ENCODE data around the gene CCHCR1.
A peak's percentile ranks its signal among the peaks of the same experiment; 100 is the strongest.
"Not testable (repeated sequence)": the region's sequence is repeated elsewhere in the genome, so short reads cannot be mapped to it uniquely, and the experiment has no call there.

CCHCR1 gene

DNA sequence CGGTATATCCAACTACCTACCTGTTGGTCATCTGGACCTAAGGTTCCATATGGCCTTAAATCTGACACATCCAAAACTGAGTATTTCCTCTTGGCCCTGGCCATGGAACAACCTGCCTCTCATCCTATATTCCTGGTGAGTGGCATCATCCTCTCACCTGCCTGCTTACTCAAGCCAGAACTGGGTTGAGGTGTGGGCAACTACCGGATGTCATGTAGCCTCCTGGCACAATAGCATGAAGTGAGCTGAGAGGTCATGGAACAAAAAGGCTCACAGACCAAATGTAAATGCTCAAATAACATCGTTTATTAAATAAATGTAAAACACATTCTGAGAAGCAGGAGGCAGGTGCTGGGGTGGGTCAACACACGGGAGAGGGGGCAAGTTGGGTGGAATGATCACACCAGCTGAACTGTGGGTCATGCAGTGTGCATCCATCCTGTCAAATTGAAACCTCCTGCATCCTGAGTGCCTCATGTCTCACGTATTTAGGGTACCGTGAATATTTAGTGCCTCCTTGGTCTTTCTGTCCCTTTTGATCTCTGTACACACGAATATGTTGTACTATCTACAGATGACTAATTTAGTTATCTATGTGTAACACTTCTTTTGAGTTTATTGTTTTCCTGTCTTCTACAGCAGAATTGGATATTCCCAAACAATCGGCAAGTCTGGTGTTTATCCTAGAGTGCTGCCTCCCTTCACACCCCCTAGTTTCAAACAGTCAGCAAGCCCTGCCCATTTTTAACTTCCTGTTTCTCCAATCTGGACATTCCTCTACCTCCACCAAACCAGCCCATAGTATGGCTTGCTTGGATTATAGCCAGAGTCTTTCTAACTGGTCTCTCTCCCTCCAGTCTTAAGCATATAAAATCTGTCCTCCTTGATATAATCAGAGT is 20.8 kb upstream of the CCHCR1 start:
- in situ Hi-C loops (cut with HindIII; ENCODE audit: low pct_unique_long_range_greater_than_20kb, low sequenced_read_pairs): no loop called here
- no peak for TF ChIP-seq JUND (IDR thresholded peaks at IDR 0.05; ENCODE audit: low read depth)
- no peak for DNase-seq (ENCODE audit: low read depth in 1 of 2, low spot score in 1 of 2)

DNA sequence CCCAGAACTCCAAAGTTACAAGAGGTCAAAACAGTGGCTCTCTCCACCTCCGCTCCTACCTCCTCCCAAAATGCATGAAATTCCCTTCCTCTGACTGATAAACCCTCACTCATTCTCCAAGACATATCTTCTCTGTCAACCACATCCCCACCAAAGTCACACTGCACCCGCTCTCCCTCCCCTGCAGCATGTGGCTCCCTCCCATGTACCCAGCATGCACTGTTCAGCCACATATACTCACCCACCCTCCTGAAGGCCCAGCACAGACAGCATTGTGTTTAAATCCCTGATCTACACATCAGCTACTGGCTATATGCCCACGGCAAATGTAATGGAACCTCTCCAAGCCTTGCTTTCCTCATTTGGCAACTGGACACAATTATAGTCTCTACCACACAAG is 18.4 kb upstream of the CCHCR1 start:
- no peak for TF ChIP-seq JUND (IDR thresholded peaks at IDR 0.05; ENCODE audit: low read depth)
- DNase-seq (ENCODE audit: low read depth in 1 of 2, low spot score in 1 of 2): no peak
- in situ Hi-C loops (cut with HindIII; ENCODE audit: low pct_unique_long_range_greater_than_20kb, low sequenced_read_pairs): no loop called here

DNA sequence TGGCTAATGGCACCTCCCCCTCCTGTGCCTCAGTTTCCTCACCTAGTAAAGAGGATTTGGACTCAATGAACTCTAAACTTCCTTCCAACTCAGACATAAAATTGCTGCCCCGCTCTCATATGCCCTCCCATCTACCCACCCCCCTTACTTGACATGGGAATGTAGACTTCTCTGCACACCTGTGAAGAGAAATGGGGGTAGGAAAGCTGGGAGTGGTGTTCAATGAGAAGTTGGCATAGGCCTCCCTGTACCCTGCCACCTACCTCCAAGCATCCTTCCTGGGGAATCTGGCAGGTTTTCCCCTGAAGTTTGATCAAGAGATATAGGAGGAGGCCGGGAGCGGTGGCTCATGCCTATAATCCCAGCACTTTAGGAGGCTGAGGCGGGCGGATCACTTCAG is 16.8 kb upstream of the CCHCR1 start:
- in situ Hi-C loops (cut with HindIII; ENCODE audit: low pct_unique_long_range_greater_than_20kb, low sequenced_read_pairs): no loop called here
- no peak for TF ChIP-seq JUND (IDR thresholded peaks at IDR 0.05; ENCODE audit: low read depth)
- no peak for DNase-seq (ENCODE audit: low read depth in 1 of 2, low spot score in 1 of 2)

DNA sequence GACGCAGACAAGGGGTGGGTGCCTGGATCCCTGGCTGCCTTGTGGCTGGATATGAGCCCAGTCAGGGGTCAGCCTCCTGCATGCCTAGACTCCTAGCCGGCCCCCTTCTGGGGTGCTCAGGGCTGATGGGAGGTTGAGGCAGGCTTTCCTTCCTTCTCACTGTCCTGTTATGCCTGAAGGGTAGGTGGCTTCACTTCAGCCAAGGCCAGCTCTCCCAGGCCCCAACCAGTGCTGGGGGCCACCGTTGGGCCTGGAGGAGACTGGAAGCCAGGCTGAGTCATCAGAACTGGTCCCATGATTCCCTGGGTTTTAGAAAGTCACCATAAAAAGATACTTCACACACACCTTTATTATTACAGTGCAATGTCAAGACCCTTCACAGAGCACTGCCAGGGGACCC is 15.8 kb upstream of the CCHCR1 start:
- no peak for DNase-seq (ENCODE audit: low read depth in 1 of 2, low spot score in 1 of 2)
- in situ Hi-C loops (cut with HindIII; ENCODE audit: low pct_unique_long_range_greater_than_20kb, low sequenced_read_pairs): no loop called here
- TF ChIP-seq JUND (IDR thresholded peaks at IDR 0.05; ENCODE audit: low read depth): no peak

DNA sequence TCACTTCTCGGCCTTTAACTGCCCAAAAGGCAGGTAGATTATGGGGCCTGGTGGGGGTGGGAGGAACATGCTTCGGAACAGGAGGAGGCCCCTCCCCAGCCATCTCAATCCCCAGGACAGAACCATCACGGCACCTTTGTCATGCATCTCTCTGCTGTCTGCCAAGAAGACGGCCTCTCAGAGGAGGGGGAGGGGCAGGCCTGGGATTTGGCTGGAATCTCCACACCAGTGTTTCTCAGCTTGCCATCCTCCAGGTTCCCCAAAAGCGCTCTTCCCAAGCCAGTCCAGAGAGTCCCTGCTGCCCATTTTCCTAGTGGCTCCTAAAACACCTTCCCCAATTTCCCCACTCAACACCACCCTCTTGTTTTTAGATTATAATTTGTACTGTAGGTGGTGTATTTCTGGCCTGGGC is 15.4 kb upstream of the CCHCR1 start:
- in situ Hi-C loops (cut with HindIII; ENCODE audit: low pct_unique_long_range_greater_than_20kb, low sequenced_read_pairs): no loop called here
- TF ChIP-seq JUND (IDR thresholded peaks at IDR 0.05; ENCODE audit: low read depth): no peak
- DNase-seq (ENCODE audit: low read depth in 1 of 2, low spot score in 1 of 2): no peak

DNA sequence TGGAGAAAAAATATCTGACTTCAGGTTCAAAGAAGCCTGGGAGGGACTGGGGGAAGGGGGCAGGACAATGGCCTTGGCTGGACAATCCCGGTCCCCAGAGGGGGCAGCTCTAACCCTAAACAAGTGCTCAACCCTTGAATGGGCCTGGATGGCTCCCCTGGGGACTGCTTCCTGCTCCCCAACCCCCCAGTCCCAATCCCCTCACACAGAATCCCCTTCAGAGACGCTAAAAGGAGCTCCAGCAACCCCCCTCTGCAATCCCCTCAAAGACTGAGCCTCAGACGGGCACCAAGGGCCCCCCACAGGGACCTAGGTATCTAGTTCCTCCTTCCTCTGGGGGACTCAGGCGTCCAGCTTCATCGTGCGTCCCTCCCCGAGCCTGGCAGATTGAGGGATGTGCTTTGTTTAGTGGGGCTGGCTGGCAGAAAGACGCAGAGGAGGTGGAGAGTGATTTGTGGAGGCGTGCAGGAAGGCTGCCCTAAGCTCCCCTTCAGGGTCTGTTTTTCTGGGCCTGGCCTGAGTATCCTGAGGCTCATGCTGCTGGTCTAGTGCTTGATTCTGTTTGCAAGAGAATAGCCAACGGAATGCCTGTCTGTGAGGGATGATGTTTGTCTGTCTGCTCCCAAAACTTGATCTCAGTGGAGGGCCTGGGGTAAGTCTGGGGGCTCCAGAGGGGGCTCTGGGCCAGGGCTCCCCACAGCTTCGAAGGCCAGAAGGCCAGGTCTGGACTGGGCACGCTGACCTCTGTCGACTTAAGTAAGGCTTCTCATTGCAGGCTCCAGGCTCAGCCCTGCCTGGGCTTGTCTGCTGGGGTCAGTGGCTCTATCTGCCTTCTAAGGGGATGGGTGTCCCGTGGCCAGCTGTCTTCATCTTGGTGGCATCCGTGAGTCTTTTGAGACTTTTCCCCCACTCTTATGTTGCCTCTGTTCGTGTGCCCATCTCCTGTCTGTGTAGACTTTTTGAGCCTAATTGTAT is 14.6 kb upstream of the CCHCR1 start:
- in situ Hi-C loops (cut with HindIII; ENCODE audit: low pct_unique_long_range_greater_than_20kb, low sequenced_read_pairs): no loop called here
- no peak for DNase-seq (ENCODE audit: low read depth in 1 of 2, low spot score in 1 of 2)
- no peak for TF ChIP-seq JUND (IDR thresholded peaks at IDR 0.05; ENCODE audit: low read depth)

DNA sequence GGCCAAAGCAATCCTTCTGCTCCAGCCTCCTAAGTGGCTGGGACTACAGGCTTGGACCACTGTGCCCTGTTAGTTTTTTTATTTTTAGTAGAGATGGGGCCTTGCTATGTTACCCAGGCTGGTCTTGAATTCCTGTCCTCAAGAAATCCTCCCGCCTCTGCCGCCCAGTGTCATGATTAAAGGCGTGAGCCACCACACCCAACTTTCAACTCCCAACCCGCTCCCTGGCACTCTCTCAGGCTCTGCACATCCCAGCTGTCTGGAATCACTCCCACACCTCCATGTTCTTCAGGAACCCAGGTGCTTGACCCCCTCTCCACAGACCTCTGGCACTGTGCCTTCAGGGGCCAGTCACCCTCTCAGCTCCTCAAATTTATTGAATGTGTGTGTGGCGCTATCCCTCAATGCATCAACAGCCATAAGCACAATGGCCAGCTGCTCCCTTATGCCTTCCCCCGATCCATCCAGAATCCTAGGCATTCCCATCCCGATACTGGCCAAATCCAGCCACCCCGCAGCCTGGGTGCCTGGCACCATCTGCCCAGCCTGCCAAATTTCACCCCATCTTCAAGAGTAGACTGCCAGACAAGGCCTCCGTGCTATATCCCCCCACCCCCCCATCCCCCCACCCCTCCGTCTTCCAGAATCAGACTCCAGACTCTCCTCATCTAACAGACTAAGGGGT is 13.5 kb upstream of the CCHCR1 start:
- DNase-seq (ENCODE audit: low read depth in 1 of 2, low spot score in 1 of 2): no peak
- in situ Hi-C loops (cut with HindIII; ENCODE audit: low pct_unique_long_range_greater_than_20kb, low sequenced_read_pairs): no loop called here
- TF ChIP-seq JUND (IDR thresholded peaks at IDR 0.05; ENCODE audit: low read depth): no peak

DNA sequence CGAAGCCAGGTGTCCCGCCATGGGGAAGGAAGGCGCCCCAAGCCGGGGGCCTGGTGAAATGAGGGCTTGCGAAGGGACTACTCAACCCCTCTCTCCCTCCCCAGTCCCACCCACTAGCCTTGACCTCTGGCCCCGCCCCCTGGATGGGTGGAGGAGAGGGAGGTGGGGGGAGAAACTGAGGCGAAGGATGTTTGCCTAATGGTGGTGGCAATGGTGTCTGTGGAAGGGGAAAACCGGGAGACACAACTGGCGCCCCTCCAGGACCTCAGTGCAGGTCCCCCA is 12.9 kb upstream of the CCHCR1 start, which contains the start of gene POU5F1:
POU5F1 (minus strand) TSS at position 83 of the 282 bp plus-strand sequence; CDS start at position 21, 62 bp downstream.
- no peak for DNase-seq (ENCODE audit: low read depth in 1 of 2, low spot score in 1 of 2)
- in situ Hi-C loops (cut with HindIII; ENCODE audit: low pct_unique_long_range_greater_than_20kb, low sequenced_read_pairs): no loop called here
- TF ChIP-seq JUND (IDR thresholded peaks at IDR 0.05; ENCODE audit: low read depth): no peak

DNA sequence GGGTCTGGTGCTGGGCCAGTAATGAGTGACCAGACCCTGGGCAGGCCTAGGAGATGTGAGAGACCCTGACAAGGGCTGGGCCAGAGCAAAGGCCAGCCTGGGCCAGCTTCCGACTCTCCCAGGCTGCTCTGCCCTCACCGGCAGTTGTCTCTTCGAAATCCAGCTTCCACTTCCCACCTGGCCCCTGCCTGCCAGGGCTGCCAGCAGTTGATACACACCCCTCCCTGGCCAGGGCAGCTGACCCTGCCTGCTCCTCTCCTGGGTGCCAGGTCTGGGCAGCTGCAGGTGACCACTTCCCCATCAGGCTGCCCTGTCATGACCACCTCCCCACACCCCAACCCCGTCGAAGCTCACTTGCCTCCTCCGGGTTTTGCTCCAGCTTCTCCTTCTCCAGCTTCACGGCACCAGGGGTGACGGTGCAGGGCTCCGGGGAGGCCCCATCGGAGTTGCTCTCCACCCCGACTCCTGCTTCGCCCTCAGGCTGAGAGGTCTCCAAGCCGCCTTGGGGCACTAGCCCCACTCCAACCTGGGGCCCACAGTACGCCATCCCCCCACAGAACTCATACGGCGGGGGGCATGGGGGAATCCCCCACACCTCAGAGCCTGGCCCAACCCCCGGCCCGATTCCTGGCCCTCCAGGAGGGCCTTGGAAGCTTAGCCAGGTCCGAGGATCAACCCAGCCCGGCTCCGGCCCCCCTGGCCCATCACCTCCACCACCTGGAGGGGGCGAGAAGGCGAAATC is 12.4 kb upstream of the CCHCR1 start:
- in situ Hi-C loops (cut with HindIII; ENCODE audit: low pct_unique_long_range_greater_than_20kb, low sequenced_read_pairs); DNase-seq (ENCODE audit: low read depth in 1 of 2, low spot score in 1 of 2): not testable (repeated sequence)

DNA sequence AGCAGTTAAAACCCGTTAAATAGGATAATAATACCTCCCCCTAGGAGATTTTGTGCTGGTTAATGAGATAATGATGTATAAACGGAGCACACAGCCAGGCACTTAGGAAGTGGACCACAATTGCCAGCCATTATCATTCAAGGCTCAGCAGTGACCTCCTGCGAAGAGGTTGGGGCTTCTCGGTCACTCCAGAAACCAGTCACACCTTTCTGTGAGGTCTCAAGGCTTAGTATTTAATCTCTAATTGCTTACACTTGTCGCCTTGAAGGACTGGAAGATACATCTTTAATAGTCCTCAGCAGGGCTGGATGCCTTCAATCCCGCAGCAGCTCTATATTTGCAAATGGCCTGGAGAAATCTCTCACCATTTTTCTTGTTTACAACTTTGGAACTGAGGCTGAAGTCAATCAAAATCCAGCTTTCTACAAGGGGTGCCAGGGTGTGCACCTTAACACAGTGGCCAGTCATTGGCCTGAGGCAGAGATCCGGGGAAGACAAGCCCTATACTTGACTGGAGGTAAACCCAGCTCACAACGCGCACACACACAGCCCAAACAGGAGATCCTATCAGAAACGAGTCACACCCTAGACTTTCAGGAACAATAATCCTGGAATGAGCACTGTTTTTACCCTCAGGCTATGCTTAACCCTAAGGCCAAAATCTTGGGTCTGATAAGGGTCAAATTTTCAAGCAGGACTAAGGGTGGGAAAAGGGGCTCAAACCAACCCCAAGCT is 11.7 kb upstream of the CCHCR1 start:
- TF ChIP-seq JUND (IDR thresholded peaks at IDR 0.05; ENCODE audit: low read depth): no peak
- in situ Hi-C loops (cut with HindIII; ENCODE audit: low pct_unique_long_range_greater_than_20kb, low sequenced_read_pairs): no loop called here
- peak; percentile 45 to 53 for DNase-seq (ENCODE audit: low read depth in 1 of 2, low spot score in 1 of 2)

DNA sequence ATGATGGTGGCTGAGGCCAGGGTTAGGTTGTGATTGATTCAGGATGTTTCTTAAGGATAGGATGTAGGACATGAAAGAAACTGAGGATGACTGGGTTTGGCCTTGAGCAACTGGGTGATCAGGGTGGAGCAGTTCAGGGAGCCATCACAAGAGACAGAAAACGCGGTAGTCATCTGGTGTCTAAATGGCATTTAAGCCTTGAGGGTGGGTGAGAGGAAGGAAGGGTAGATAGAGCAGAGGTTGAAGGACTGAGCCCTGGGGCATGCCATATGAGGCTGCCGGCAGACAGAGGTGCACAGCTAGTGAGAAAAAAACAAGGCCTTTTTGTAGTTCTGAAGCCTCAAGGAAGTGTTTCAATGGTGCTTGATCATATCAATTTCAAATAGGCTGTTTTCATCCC is 11.0 kb upstream of the CCHCR1 start:
- DNase-seq (ENCODE audit: low read depth in 1 of 2, low spot score in 1 of 2): no peak
- in situ Hi-C loops (cut with HindIII; ENCODE audit: low pct_unique_long_range_greater_than_20kb, low sequenced_read_pairs): no loop called here
- TF ChIP-seq JUND (IDR thresholded peaks at IDR 0.05; ENCODE audit: low read depth): no peak

Data from T47D (cell line).